H1 (cell line): ENCODE data around the gene ATP1A3. TPM values are rescaled to one million over a fixed set of nuclear protein-coding genes. Genes with fewer than 3 reads are reported as not detected.

Experiments used
- SAP30 ChIP-seq: fragments of 300-600 bp; sonication (generic); IDR thresholded peaks from 2 replicates; pipeline ENCODE4 v1.7.1; 2012; ENCODE audit warnings: low read length, moderate library complexity, mild to moderate bottlenecking, inconsistent platforms; ENCODE audit not compliant: insufficient read depth, insufficient replicate concordance
- SRF ChIP-seq: IDR thresholded peaks from 2 replicates; pipeline ENCODE4 v1.6.1; 2011; ENCODE audit warnings: mild to moderate bottlenecking, low read depth, low read length, moderate library complexity
- SUZ12 ChIP-seq: fragments of 200-600 bp; sonication (generic); IDR thresholded peaks from 2 replicates; pipeline ENCODE4 v1.6.1; 2012; ENCODE audit warnings: mild to moderate bottlenecking, inconsistent platforms, low read length, moderate library complexity, mixed read lengths
- polyA plus RNA-seq, 7 experiments: library from polyadenylated mRNA; depleted of rRNA in 3 of 7; stranded (reverse) in 5 of 7; unstranded in 2 of 7; fragments of >200 nt in 5 of 7; fragments of 200-250 nt in 2 of 7; gene quantifications; 1 replicate in 5 of 7; 2 replicates in 1 of 7; 4 replicates in 1 of 7; pipeline versions ENCODE4 v1.2.1 to v1.2.3, GENCODE V29; 2011 to 2013; ENCODE audit warnings: missing spikeins in 2 of 7, mixed read lengths in 2 of 7
- total RNA-seq: library from RNA; stranded (reverse); fragmentation: NEBNext Ultra II Directional; extraction: Animal tissue kit (Norgen Biotek cat#: 25700); gene quantifications from 2 replicates; pipeline ENCODE4 v1.2.1, GENCODE V29; 2021
- TF ChIP-seq, protein P1 (sequence below): fragments of 300-600 bp; sonication (generic); IDR thresholded peaks from 2 replicates; pipeline ENCODE4 v1.7.1; 2012; ENCODE audit warnings: low read length, moderate library complexity, mild to moderate bottlenecking, inconsistent platforms; ENCODE audit not compliant: insufficient replicate concordance

Gene ATP1A3
- total and polyA plus RNA-seq, 2 of the 8 experiments (the other 6 are each of a cell fraction or from before 2014, with no cell fraction given): 11.1 to 41.2 TPM

DNA sequence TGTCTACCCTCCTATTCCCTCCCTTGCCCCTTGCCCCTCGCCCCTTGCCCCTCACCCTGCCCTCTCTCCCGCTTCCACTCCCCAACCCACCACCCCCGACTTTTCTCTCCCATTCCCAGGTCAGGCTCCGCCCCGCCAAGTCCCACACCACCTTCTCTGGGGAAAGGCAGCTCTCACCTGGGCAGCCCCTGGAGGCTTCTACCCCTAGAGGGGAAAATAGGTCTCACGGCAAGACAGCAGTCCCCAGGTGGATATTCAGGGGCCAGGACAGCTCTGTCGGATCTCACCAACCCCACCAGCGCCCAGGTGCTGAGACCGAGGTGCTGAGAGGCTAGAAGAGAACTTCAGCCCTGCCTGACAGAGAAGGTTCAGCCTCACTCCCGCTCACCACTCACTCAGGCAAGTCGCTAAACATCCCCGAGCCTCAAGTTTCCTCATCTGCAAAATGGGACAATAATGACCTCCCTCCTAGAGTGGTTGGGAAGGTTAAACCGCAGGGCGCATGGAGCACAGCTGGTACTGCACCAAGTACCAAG, 64.4 kb downstream of the ATP1A3 start (continued):
- TF ChIP-seq, protein P1, sequence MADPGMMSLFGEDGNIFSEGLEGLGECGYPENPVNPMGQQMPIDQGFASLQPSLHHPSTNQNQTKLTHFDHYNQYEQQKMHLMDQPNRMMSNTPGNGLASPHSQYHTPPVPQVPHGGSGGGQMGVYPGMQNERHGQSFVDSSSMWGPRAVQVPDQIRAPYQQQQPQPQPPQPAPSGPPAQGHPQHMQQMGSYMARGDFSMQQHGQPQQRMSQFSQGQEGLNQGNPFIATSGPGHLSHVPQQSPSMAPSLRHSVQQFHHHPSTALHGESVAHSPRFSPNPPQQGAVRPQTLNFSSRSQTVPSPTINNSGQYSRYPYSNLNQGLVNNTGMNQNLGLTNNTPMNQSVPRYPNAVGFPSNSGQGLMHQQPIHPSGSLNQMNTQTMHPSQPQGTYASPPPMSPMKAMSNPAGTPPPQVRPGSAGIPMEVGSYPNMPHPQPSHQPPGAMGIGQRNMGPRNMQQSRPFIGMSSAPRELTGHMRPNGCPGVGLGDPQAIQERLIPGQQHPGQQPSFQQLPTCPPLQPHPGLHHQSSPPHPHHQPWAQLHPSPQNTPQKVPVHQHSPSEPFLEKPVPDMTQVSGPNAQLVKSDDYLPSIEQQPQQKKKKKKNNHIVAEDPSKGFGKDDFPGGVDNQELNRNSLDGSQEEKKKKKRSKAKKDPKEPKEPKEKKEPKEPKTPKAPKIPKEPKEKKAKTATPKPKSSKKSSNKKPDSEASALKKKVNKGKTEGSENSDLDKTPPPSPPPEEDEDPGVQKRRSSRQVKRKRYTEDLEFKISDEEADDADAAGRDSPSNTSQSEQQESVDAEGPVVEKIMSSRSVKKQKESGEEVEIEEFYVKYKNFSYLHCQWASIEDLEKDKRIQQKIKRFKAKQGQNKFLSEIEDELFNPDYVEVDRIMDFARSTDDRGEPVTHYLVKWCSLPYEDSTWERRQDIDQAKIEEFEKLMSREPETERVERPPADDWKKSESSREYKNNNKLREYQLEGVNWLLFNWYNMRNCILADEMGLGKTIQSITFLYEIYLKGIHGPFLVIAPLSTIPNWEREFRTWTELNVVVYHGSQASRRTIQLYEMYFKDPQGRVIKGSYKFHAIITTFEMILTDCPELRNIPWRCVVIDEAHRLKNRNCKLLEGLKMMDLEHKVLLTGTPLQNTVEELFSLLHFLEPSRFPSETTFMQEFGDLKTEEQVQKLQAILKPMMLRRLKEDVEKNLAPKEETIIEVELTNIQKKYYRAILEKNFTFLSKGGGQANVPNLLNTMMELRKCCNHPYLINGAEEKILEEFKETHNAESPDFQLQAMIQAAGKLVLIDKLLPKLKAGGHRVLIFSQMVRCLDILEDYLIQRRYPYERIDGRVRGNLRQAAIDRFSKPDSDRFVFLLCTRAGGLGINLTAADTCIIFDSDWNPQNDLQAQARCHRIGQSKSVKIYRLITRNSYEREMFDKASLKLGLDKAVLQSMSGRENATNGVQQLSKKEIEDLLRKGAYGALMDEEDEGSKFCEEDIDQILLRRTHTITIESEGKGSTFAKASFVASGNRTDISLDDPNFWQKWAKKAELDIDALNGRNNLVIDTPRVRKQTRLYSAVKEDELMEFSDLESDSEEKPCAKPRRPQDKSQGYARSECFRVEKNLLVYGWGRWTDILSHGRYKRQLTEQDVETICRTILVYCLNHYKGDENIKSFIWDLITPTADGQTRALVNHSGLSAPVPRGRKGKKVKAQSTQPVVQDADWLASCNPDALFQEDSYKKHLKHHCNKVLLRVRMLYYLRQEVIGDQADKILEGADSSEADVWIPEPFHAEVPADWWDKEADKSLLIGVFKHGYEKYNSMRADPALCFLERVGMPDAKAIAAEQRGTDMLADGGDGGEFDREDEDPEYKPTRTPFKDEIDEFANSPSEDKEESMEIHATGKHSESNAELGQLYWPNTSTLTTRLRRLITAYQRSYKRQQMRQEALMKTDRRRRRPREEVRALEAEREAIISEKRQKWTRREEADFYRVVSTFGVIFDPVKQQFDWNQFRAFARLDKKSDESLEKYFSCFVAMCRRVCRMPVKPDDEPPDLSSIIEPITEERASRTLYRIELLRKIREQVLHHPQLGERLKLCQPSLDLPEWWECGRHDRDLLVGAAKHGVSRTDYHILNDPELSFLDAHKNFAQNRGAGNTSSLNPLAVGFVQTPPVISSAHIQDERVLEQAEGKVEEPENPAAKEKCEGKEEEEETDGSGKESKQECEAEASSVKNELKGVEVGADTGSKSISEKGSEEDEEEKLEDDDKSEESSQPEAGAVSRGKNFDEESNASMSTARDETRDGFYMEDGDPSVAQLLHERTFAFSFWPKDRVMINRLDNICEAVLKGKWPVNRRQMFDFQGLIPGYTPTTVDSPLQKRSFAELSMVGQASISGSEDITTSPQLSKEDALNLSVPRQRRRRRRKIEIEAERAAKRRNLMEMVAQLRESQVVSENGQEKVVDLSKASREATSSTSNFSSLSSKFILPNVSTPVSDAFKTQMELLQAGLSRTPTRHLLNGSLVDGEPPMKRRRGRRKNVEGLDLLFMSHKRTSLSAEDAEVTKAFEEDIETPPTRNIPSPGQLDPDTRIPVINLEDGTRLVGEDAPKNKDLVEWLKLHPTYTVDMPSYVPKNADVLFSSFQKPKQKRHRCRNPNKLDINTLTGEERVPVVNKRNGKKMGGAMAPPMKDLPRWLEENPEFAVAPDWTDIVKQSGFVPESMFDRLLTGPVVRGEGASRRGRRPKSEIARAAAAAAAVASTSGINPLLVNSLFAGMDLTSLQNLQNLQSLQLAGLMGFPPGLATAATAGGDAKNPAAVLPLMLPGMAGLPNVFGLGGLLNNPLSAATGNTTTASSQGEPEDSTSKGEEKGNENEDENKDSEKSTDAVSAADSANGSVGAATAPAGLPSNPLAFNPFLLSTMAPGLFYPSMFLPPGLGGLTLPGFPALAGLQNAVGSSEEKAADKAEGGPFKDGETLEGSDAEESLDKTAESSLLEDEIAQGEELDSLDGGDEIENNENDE: no peak
- TF ChIP-seq SAP30: no peak
- TF ChIP-seq SUZ12: peak; percentile 81
- no peak for TF ChIP-seq SRF
